ENCODE measurements around the gene CENPM.

DNA sequence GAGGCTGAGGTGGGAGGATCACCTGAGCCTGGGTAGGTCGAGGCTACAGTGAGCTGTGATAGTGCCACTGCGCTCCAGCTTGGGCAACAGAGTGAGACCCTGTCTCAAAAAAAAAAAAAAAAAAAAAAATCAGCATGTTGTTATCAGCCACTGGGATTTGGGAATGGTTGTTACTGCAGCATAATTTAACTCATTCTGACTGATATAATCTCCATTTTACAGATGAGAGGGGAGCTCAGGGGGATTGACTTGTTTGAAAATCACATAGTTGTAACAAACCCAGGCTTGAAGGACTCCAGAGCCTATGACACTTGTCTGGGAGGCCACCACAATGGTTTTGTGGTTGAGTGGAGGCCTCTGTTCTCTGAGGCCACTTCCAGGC lies 19.3 kb upstream of the CENPM start:
- TF ChIP-seq POLR2AphosphoS5 (IDR thresholded peaks at IDR 0.05; ENCODE audit: low read depth, low read length): no peak
- TF ChIP-seq POLR2A (IDR thresholded peaks at IDR 0.05; ENCODE audit: low read depth, low read length): no peak
